Body of pancreas (tissue), 4 donors: Measurements from ENCODE around the gene MEA1. TPM values are rescaled to one million over a fixed set of nuclear protein-coding genes. Genes with fewer than 3 reads are reported as not detected.
"Not testable (repeated sequence)": the region's sequence is repeated elsewhere in the genome, so short reads cannot be mapped to it uniquely, and the experiment has no call there.

Experiments used
- ATAC-seq: fragments of 150-250 bp; one replicate; pipeline ENCODE4 v1.9.1; 2016
- DNase-seq, 4 donors: peaks; one replicate each; pipeline ENCODE4 v3.0.0-alpha.2; 2019
- H3K27ac ChIP-seq, 4 donors: fragments of 200-600 bp; sonication (generic); 1 replicate in 3 of 4; 2 replicates in 1 of 4; pipeline versions ENCODE4 v1.5.1 to v1.6.1; 2016 to 2019; ENCODE audit warnings: mild to moderate bottlenecking in 1 of 4, mixed read lengths in 1 of 4, moderate library complexity in 1 of 4
- H3K27me3 ChIP-seq, 2 donors: fragments of 200-600 bp; sonication (generic); one replicate each; pipeline ENCODE4 v1.6.0; 2016; ENCODE audit warnings: mild to moderate bottlenecking in 1 of 2
- H3K36me3 ChIP-seq, 2 donors: fragments of 200-600 bp; sonication (generic); replicated peaks in 1 of 2; 2 replicates each; pipeline ENCODE4 v1.5.1; 2016; ENCODE audit warnings: low read depth in 2 of 2; ENCODE audit not compliant: insufficient read depth in 1 of 2
- H3K4me1 ChIP-seq: fragments of 200-600 bp; sonication (generic); one replicate; pipeline ENCODE4 v1.6.0; 2016
- H3K4me3 ChIP-seq, 2 donors: fragments of 200-600 bp; sonication (generic); 1 replicate in 1 of 2; 2 replicates in 1 of 2; pipeline ENCODE4 v1.5.1; 2016 to 2019
- H3K9me3 ChIP-seq, 3 donors: fragments of 200-600 bp; sonication (generic); 1 replicate in 2 of 3; 2 replicates in 1 of 3; pipeline ENCODE4 v1.5.1; 2016
- POLR2A ChIP-seq, 3 donors: fragments of 450-650 bp; IDR thresholded peaks; one replicate each; pipeline ENCODE4 v1.6.1; 2016; ENCODE audit warnings: antibody characterized with exemption in 3 of 3, mild to moderate bottlenecking in 2 of 3
- WGBS, 2 donors: methylation state at CpG; one replicate each; pipeline ENCODE4 v1.1.5; 2017; 5-methylcytosine and 5-hydroxymethylcytosine counted together
- intact Hi-C: fragments of 100-400 bp; cut with DNase I; formaldehyde crosslinking; loops from one replicate; pipeline ENCODE4 v1.15.1; 2023
- total RNA-seq, 2 donors: library from RNA; depleted of rRNA; stranded (reverse); fragments of >200 nt; gene quantifications; one replicate each; pipeline ENCODE4 v1.1.0, GENCODE V29; 2016
- TF ChIP-seq, protein P1 (sequence below), 7 experiments: fragments of 450-650 bp in 4 of 7; fragments of 200-600 bp in 3 of 7; sonication (generic) in 3 of 7; IDR thresholded peaks; one replicate each; pipeline ENCODE4 v1.5.1; 2016 to 2019; ENCODE audit warnings: antibody characterized with exemption in 7 of 7

MEA1 gene
- total RNA-seq, 2 donors from 2014 or later: 17.5 to 32.9 TPM

DNA sequence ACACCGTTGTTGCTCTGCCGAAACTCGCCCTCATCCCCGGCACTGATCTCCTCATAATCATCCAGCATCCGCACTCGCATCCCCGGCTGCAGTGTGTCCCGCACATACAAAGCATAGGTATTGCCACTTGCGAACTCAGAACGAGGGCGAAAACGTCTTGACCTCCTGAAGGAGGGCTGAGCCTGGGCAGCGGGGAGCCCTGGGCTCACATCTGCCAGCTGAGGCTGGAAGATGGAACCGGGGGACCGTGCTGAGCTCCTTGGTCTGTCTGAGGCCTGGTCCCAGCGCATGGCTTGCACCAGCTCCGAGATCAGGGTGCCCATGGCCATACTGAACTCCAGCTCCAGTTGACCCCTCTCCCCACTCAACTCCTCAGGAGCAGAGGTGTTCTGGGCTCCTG is 37.2 kb upstream of the MEA1 start:
- Histone ChIP-seq H3K36me3 (peaks cover 13 to 16% of the 10 kb centered on the region in 2 donors), H3K4me1 (peaks cover 33% of the 10 kb centered on the region), H3K4me3 (no peak overlapping the region), H3K27me3 (no peaks in the 10 kb centered on the region), H3K9me3 (no peaks in the 10 kb centered on the region), H3K27ac (no peak overlapping the region)
- ATAC-seq (no peak), DNase-seq (no peak)
- TF ChIP-seq, protein P1, sequence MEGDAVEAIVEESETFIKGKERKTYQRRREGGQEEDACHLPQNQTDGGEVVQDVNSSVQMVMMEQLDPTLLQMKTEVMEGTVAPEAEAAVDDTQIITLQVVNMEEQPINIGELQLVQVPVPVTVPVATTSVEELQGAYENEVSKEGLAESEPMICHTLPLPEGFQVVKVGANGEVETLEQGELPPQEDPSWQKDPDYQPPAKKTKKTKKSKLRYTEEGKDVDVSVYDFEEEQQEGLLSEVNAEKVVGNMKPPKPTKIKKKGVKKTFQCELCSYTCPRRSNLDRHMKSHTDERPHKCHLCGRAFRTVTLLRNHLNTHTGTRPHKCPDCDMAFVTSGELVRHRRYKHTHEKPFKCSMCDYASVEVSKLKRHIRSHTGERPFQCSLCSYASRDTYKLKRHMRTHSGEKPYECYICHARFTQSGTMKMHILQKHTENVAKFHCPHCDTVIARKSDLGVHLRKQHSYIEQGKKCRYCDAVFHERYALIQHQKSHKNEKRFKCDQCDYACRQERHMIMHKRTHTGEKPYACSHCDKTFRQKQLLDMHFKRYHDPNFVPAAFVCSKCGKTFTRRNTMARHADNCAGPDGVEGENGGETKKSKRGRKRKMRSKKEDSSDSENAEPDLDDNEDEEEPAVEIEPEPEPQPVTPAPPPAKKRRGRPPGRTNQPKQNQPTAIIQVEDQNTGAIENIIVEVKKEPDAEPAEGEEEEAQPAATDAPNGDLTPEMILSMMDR (IDR thresholded peaks at IDR 0.05): no peak
- TF ChIP-seq POLR2A (IDR thresholded peaks at IDR 0.05): no peak
- intact Hi-C loops: no loop called here
- 94% methylated on average over 9 to 16 of the region's 17 CpGs for WGBS, 2 donors

DNA sequence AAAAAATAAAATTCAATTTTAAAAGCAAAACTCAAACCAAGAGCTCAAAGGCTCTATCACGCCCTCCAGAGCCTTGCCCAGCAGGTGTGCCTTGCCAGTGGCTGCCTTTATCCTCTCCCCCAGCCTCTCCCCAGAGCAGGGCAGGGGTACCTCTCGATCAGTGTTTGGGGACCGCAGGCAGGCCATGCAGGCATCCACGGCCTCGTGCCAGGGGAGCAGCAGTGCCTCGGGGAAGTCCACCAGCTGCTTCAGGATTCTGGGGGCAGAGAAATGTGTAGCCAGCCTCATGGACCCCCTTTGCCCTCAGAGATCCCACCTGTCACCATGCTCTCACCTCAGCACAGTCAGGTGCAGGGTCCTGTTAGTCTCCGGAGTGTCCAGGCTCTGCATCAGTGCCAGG is 34.3 kb upstream of the MEA1 start:
- no peak for ATAC-seq
- Histone ChIP-seq H3K36me3 (peaks cover 16 to 30% of the 10 kb centered on the region in 2 donors), H3K27me3 (no peaks in the 10 kb centered on the region), H3K9me3 (no peaks in the 10 kb centered on the region), H3K27ac (no peak overlapping the region), H3K4me3 (no peak overlapping the region), H3K4me1 (peaks cover 24% of the 10 kb centered on the region)
- no peak for DNase-seq
- WGBS, 2 donors: 75 to 86% methylated on average over 4 of the region's 7 CpGs
- TF ChIP-seq, protein P1 (IDR thresholded peaks at IDR 0.05): no peak
- no peak for TF ChIP-seq POLR2A (IDR thresholded peaks at IDR 0.05)
- intact Hi-C loops: no loop called here

DNA sequence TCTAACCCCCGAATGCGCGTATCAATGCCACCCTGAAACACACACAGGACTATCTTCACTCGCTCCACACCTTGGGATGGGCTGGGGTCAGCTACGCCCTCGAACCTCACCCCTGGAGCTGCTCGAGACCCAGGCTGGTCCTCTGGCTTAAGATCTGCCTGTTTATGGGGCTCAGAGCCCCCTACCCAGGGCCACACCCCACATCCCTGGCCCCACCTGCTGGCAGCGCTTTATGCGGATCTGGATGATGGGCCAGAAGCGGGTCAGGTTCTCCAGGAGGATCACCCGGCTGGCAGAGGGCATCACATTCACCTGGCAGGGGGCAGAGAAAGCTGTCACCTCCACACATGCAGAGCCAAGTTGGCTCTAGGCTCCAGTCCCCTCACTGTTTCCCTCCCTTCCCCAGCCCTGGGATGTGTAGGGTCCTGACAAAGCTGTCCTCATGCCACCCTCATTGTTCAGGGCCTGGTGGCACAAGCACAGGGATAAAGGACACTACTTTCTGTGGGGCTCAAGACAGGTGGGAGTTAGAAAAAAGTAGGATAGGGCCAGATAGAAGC is 31.7 kb upstream of the MEA1 start:
- H3K9me3 ChIP-seq: no peaks in the 10 kb centered on the region
- H3K36me3 ChIP-seq: peaks cover 16 to 42% of the 10 kb centered on the region in 2 donors
- no peak overlapping the region for H3K27ac ChIP-seq
- DNase-seq (no peak), ATAC-seq (no peak)
- no peak overlapping the region for H3K4me3 ChIP-seq
- H3K4me1 ChIP-seq: no peaks in the 10 kb centered on the region
- 80 to 92% methylated on average over 3 to 11 of the region's 11 CpGs for WGBS, 2 donors
- H3K27me3 ChIP-seq: no peaks in the 10 kb centered on the region
- intact Hi-C loops: no loop called here
- TF ChIP-seq, protein P1 (IDR thresholded peaks at IDR 0.05): no peak
- no peak for TF ChIP-seq POLR2A (IDR thresholded peaks at IDR 0.05)

DNA sequence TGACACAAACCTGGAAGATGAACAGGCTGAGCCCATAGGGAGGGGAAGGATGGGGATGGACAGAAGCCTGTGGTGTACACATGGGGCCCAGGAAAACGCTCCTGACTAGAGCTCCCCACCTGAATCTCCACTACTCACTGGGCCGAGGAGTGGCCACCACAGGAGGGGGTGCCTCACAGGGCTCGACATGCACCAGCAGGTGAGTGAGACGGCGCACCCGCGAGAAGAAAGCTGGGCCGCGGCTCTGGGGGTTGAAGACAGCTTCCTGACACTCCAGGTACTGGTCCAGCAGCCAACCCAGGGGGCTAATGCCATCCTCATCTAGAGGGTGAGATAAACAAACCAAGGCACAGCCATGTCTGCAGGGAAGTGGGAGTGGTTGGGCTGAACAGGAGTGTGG is 29.6 kb upstream of the MEA1 start:
- no peak for TF ChIP-seq POLR2A (IDR thresholded peaks at IDR 0.05)
- TF ChIP-seq, protein P1 (IDR thresholded peaks at IDR 0.05): no peak

DNA sequence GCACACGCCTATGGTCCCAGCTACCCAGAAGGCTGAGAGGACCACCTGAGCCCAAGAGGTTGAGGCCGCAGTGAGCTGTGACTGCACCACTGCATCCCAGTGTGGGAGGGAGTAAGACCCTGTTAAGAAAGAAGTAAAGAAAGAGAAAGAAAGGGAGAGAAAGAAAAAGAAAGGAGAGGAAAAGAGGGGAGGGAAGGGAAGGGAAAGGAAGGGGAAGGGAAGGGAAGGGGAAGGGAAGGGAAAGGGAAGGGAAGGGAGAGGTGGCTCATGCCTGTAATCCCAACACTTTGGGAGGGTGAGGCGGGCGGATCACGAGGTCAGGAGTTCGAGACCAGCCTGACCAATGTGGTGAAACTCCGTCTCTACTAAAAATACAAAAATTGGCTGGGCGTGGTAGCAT is 27.7 kb upstream of the MEA1 start:
- H3K4me3 ChIP-seq, H3K9me3 ChIP-seq, H3K27ac ChIP-seq, DNase-seq, H3K4me1 ChIP-seq, H3K27me3 ChIP-seq, intact Hi-C loops, ATAC-seq: not testable (repeated sequence)
- 92 to 94% methylated on average over 8 of the region's 8 CpGs for WGBS, 2 donors
- H3K36me3 ChIP-seq: peaks cover 0 to 57% of the 10 kb centered on the region in 2 donors

More for the DNA sequence above, 29.6 kb upstream of the MEA1 start:
- DNase-seq (no peak), ATAC-seq (no peak)
- Histone ChIP-seq H3K9me3 (no peaks in the 10 kb centered on the region), H3K4me1 (no peaks in the 10 kb centered on the region), H3K27me3 (no peaks in the 10 kb centered on the region), H3K36me3 (peaks cover 10 to 43% of the 10 kb centered on the region in 2 donors), H3K4me3 (no peak overlapping the region), H3K27ac (no peak overlapping the region)
- 83 to 100% methylated on average over 1 to 9 of the region's 9 CpGs for WGBS, 2 donors
- intact Hi-C loops: no loop called here
